Keratinocyte (primary cell): Measurements from ENCODE around the gene TRIM65. TPM values are rescaled to one million over a fixed set of nuclear protein-coding genes. Genes with fewer than 3 reads are reported as not detected.
"Not testable (repeated sequence)": the region's sequence is repeated elsewhere in the genome, so short reads cannot be mapped to it uniquely, and the experiment has no call there.

Experiments
- DNase-seq: peaks from one replicate; pipeline ENCODE4 v3.0.0-alpha.2; 2011; ENCODE audit warnings: low read depth, missing footprints, low spot score
- FAIRE-seq: peaks from 2 replicates; lab custom pipeline; 2011; peaks lifted over from hg19 to GRCh38; lab: Jason Lieb, UNC
- H2AFZ ChIP-seq: 2 replicates; pipeline ENCODE4 v1.6.0; 2012; ENCODE audit warnings: low read length, control low read depth, inconsistent platforms; ENCODE audit not compliant: control insufficient read depth
- H3K27ac ChIP-seq: 2 replicates; pipeline ENCODE4 v1.5.1; 2011; ENCODE audit warnings: low read length; ENCODE audit not compliant: control insufficient read depth, insufficient read depth
- H3K27me3 ChIP-seq: 3 replicates; pipeline ENCODE4 v1.6.0; 2011; ENCODE audit warnings: low read length; ENCODE audit not compliant: control insufficient read depth, insufficient read depth; ENCODE audit errors: extremely low read depth
- H3K36me3 ChIP-seq, 2 experiments: 2 replicates in 1 of 2; 3 replicates in 1 of 2; pipeline ENCODE4 v1.5.1; 2011; ENCODE audit warnings: low read length in 2 of 2, mild to moderate bottlenecking in 1 of 2; ENCODE audit not compliant: control insufficient read depth in 2 of 2, insufficient read depth in 2 of 2; ENCODE audit errors: extremely low read depth in 1 of 2
- H3K4me1 ChIP-seq: 3 replicates; pipeline ENCODE4 v1.5.1; 2011; ENCODE audit warnings: low read length; ENCODE audit not compliant: control insufficient read depth, insufficient read depth; ENCODE audit errors: extremely low read depth
- H3K4me2 ChIP-seq: 3 replicates; pipeline ENCODE4 v1.6.0; 2011; ENCODE audit warnings: low read depth, low read length; ENCODE audit not compliant: control insufficient read depth, insufficient read depth; ENCODE audit errors: extremely low read depth
- H3K4me3 ChIP-seq, 3 experiments: fragments of 200-600 bp in 1 of 3; sonication (generic) in 1 of 3; 2 replicates in 2 of 3; 3 replicates in 1 of 3; pipeline ENCODE4 v1.5.1; 2011 to 2016; ENCODE audit warnings: low read length in 3 of 3, mild to moderate bottlenecking in 3 of 3, control low read depth in 2 of 3, inconsistent platforms in 1 of 3, low read depth in 1 of 3, mixed read lengths in 1 of 3, mixed run types in 1 of 3, moderate library complexity in 1 of 3; ENCODE audit not compliant: control insufficient read depth in 2 of 3, insufficient read depth in 2 of 3; ENCODE audit errors: extremely low read depth in 1 of 3
- H3K79me2 ChIP-seq: 2 replicates; pipeline ENCODE4 v1.6.0; 2012; ENCODE audit warnings: low read length; ENCODE audit not compliant: control insufficient read depth, insufficient read depth
- H3K9ac ChIP-seq: 3 replicates; pipeline ENCODE4 v1.6.0; 2011; ENCODE audit warnings: low read length; ENCODE audit not compliant: control insufficient read depth, insufficient read depth; ENCODE audit errors: extremely low read depth
- H3K9me1 ChIP-seq: 3 replicates; pipeline ENCODE4 v1.6.0; 2011; ENCODE audit warnings: low read length; ENCODE audit not compliant: control insufficient read depth, insufficient read depth; ENCODE audit errors: extremely low read depth
- H3K9me3 ChIP-seq: 2 replicates; pipeline ENCODE4 v1.5.1; 2012; ENCODE audit warnings: low read depth, low read length; ENCODE audit not compliant: control insufficient read depth
- H4K20me1 ChIP-seq: 3 replicates; pipeline ENCODE4 v1.6.0; 2011; ENCODE audit warnings: low read length; ENCODE audit not compliant: control insufficient read depth, insufficient read depth; ENCODE audit errors: extremely low read depth
- CTCF ChIP-seq, 3 experiments: IDR thresholded peaks in 1 of 3; conservative IDR thresholded peaks in 1 of 3; optimal IDR thresholded peaks in 1 of 3; 2 replicates in 2 of 3; 3 replicates in 1 of 3; pipeline versions ENCODE3 to v1.5.1; 2011; ENCODE audit warnings: low read length in 3 of 3, mild to moderate bottlenecking in 3 of 3, moderate library complexity in 2 of 3, control low read depth in 1 of 3, inconsistent platforms in 1 of 3; ENCODE audit not compliant: insufficient read depth in 2 of 3; ENCODE audit errors: extremely low read depth in 1 of 3
- EZH2 ChIP-seq: IDR thresholded peaks from one replicate; pipeline ENCODE4 v1.6.1; 2012; ENCODE audit warnings: inconsistent platforms, mild to moderate bottlenecking, low read length, moderate library complexity
- dilution Hi-C: fragments of 300-500 bp; cut with MboI; formaldehyde crosslinking; loops from one replicate; pipeline ENCODE4 v1.7.0; 2020; ENCODE audit warnings: low sequenced_read_pairs; ENCODE audit not compliant: extremely low pct_ligation_motif_present
- polyA plus RNA-seq, 5 experiments: library from polyadenylated mRNA; depleted of rRNA in 3 of 5; stranded (reverse) in 3 of 5; stranded (forward) in 1 of 5; unstranded in 1 of 5; fragments of >200 nt; gene quantifications; 1 replicate in 1 of 5; 2 replicates in 3 of 5; 3 replicates in 1 of 5; pipeline versions ENCODE4 v1.2.1 to v1.2.3, GENCODE V29; 2011 to 2012; ENCODE audit warnings: missing spikeins in 2 of 5, low read depth in 1 of 5, low replicate concordance in 1 of 5

Gene TRIM65
- polyA plus RNA-seq, 1 donor (not counting 4 experiments of a cell fraction or from before 2014, with no cell fraction given): 7.8 TPM

GRCh38 chr17:75869282-75870141 is 27.2 kb downstream of the TRIM65 start:
- Histone ChIP-seq H4K20me1 (no peaks in the 10 kb centered on the region), H3K79me2 (no peaks in the 10 kb centered on the region), H3K4me2 (peak overlapping the region; percentile 27), H3K4me3 (no peak overlapping the region), H2AFZ (peak overlapping the region; percentile 29), H3K9ac (peak overlapping the region; percentile 4), H3K4me1 (peaks cover 24% of the 10 kb centered on the region), H3K27me3 (no peaks in the 10 kb centered on the region), H3K36me3 (no peaks in the 10 kb centered on the region), H3K27ac (no peak overlapping the region), H3K9me1 (no peaks in the 10 kb centered on the region), H3K9me3 (no peaks in the 10 kb centered on the region)
- dilution Hi-C loops: no loop called here
- DNase-seq (no peak), FAIRE-seq (no peak)
- no peak for TF ChIP-seq CTCF (optimal IDR thresholded peaks at IDR 0.05 in 1 of 3, IDR thresholded peaks at IDR 0.05 in 1 of 3, conservative IDR thresholded peaks at IDR 0.05 in 1 of 3; ENCODE audit: extremely low read depth in 1 of 3, insufficient read depth in 2 of 3, low read length in 3 of 3)
- no peak for TF ChIP-seq EZH2

GRCh38 chr17:75868730-75869281 is 27.9 kb downstream of the TRIM65 start:
- dilution Hi-C loops, FAIRE-seq, H3K9me3 ChIP-seq, H3K9ac ChIP-seq, H3K4me2 ChIP-seq, H3K79me2 ChIP-seq, DNase-seq, H3K9me1 ChIP-seq, H3K36me3 ChIP-seq, H4K20me1 ChIP-seq, H3K4me3 ChIP-seq, H3K27me3 ChIP-seq, H3K27ac ChIP-seq: not testable (repeated sequence)
- H3K4me1 ChIP-seq: peaks cover 31% of the 10 kb centered on the region
- H2AFZ ChIP-seq: peak overlapping the region; percentile 29

- H3K4me2 ChIP-seq, H3K36me3 ChIP-seq, dilution Hi-C loops, H3K9me1 ChIP-seq, H3K9me3 ChIP-seq, H3K79me2 ChIP-seq, FAIRE-seq, H4K20me1 ChIP-seq, H3K27me3 ChIP-seq, DNase-seq, H3K4me3 ChIP-seq: not testable (repeated sequence)
- peak overlapping the region; percentile 37 for H2AFZ ChIP-seq
- H3K9ac ChIP-seq: peak overlapping the region; percentile 15
- H3K27ac ChIP-seq: peak overlapping the region; percentile 84
- peaks cover 19% of the 10 kb centered on the region for H3K4me1 ChIP-seq
Observed at GRCh38 chr17:75865404-75866188, 31.2 kb downstream of the TRIM65 start.

- H3K9ac ChIP-seq: peak overlapping the region; percentile 69
- H3K79me2 ChIP-seq, FAIRE-seq, H3K36me3 ChIP-seq, H3K9me3 ChIP-seq, H3K27me3 ChIP-seq, H4K20me1 ChIP-seq, dilution Hi-C loops, H3K9me1 ChIP-seq, DNase-seq: not testable (repeated sequence)
- H3K4me1 ChIP-seq: peaks cover 16% of the 10 kb centered on the region
- H3K27ac ChIP-seq: peak overlapping the region; percentile 84
- peak overlapping the region; percentile 77 for H3K4me2 ChIP-seq
- H3K4me3 ChIP-seq: peak overlapping the region in 1 of 3 experiments; percentile 27
- H2AFZ ChIP-seq: peak overlapping the region; percentile 37
Observed at GRCh38 chr17:75864887-75865286, 31.9 kb downstream of the TRIM65 start.
